Kidney epithelial cell (primary cell): ENCODE measurements around the gene TOR1AIP2. TPM values are rescaled to one million over a fixed set of nuclear protein-coding genes. Genes with fewer than 3 reads are reported as not detected.
"Not testable (repeated sequence)": the region's sequence is repeated elsewhere in the genome, so short reads cannot be mapped to it uniquely, and the experiment has no call there.

Experiments used
- DNase-seq: peaks from one replicate; pipeline ENCODE4 v3.0.0-alpha.2; 2010; ENCODE audit warnings: low read depth
- H3K27me3 ChIP-seq: 2 replicates; pipeline ENCODE4 v1.6.0; 2011; ENCODE audit warnings: low read length; ENCODE audit not compliant: control insufficient read depth, insufficient read depth
- H3K36me3 ChIP-seq: 2 replicates; pipeline ENCODE4 v1.5.1; 2011; ENCODE audit warnings: low read length; ENCODE audit not compliant: control insufficient read depth, insufficient read depth
- H3K4me3 ChIP-seq: 2 replicates; pipeline ENCODE4 v1.5.1; 2011; ENCODE audit warnings: low read depth, mild to moderate bottlenecking, control low read depth, low read length
- total RNA-seq: library from RNA; depleted of rRNA; stranded (reverse); fragments of >200 nt; gene quantifications from 2 replicates; pipeline ENCODE4 v1.2.3, GENCODE V29; 2015
- TF ChIP-seq, protein P1 (sequence below): IDR thresholded peaks from 2 replicates; pipeline ENCODE4 v1.5.1; 2011; ENCODE audit warnings: mild to moderate bottlenecking, moderate library complexity, low read length, control low read depth, inconsistent platforms; ENCODE audit not compliant: insufficient read depth, poor library complexity, severe bottlenecking

The TOR1AIP2 gene
- total RNA-seq, 1 donor from 2014 or later = 64.1 TPM

DNA sequence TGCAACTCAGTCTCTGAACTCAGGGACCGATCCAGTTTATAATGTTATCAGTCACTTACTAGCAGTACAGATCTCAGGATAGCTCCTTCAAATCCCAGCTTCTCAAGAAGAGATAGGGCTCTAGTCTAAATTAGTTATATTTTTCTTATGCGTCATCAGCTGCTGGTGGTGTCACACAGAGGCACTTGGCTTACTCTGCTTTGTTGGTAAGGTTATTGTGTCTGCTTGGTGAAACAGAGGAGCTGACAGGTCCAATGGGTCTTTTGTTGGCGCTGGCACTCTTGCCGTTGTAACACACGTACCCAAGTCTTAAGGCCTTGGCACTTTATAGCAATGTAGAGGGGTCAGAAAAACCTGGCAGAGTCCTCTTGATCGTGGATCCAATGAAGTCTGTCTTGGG is 12.2 kb downstream of the TOR1AIP2 start:
- Histone ChIP-seq H3K4me3 (no peak overlapping the region), H3K27me3 (no peaks in the 10 kb centered on the region), H3K36me3 (no peaks in the 10 kb centered on the region)
- DNase-seq = no peak
- TF ChIP-seq, protein P1, sequence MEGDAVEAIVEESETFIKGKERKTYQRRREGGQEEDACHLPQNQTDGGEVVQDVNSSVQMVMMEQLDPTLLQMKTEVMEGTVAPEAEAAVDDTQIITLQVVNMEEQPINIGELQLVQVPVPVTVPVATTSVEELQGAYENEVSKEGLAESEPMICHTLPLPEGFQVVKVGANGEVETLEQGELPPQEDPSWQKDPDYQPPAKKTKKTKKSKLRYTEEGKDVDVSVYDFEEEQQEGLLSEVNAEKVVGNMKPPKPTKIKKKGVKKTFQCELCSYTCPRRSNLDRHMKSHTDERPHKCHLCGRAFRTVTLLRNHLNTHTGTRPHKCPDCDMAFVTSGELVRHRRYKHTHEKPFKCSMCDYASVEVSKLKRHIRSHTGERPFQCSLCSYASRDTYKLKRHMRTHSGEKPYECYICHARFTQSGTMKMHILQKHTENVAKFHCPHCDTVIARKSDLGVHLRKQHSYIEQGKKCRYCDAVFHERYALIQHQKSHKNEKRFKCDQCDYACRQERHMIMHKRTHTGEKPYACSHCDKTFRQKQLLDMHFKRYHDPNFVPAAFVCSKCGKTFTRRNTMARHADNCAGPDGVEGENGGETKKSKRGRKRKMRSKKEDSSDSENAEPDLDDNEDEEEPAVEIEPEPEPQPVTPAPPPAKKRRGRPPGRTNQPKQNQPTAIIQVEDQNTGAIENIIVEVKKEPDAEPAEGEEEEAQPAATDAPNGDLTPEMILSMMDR = no peak

DNA sequence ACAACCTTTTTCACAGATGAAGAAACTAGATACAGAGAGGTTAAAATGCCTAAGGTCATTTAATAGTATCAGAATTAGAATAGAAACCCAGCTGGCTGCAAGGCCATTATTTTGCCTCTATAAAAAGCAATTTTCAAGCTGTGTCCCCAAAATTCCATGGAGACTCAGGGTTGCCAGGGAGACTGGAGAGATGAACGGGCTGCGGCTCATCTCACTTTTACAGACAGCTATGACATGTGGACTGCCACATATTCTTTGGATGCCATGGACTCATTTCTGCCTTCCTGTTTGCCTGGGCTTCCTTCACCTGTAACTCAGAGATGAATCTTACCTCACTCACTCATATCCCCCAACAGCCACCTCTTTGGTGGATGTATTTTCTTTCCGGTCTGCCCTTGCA is 17.0 kb downstream of the TOR1AIP2 start:
- TF ChIP-seq, protein P1 = no peak
- DNase-seq = no peak
- Histone ChIP-seq H3K27me3 (no peaks in the 10 kb centered on the region), H3K4me3 (no peak overlapping the region), H3K36me3 (no peaks in the 10 kb centered on the region)

DNA sequence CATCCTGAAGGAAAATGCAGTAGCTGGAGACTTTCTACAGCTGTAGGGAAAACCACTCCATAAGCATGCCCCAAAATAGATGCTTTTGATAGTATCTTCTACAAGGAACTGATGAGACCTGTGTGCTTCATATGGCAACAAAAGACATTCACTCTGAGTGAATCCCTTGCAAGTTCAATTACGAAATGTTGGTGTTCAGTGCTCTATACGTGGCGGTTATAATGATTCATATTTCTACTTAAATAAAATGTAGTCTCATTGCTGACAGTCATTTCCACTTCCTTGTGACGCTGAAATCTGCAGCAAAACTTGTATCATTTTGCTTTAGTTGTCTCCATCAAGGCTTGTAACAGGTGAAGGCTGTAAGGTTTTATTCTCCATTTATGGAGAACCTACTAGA is 20.6 kb downstream of the TOR1AIP2 start:
- Histone ChIP-seq H3K36me3 (no peaks in the 10 kb centered on the region), H3K4me3 (no peak overlapping the region), H3K27me3 (no peaks in the 10 kb centered on the region)
- TF ChIP-seq, protein P1 = no peak
- no peak for DNase-seq

DNA sequence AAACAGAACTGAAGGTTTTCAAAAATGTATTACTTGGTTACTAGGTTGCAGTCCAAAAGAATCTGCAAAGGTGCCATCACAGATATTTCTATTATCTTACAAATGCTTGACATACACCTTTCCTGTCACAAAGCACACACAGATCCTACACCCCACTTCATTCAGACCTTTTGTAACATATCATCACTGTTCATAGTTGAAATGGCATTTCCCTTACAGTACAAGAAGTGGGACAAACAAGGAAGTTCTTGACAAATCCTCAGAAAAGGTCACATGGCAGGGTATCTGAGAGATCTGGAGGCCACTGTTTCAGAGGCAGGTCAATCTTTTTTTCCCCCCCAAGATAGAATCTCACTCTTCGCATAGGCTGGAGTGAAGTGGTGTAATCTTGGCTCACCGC is 21.3 kb downstream of the TOR1AIP2 start:
- Histone ChIP-seq H3K36me3 (no peaks in the 10 kb centered on the region), H3K4me3 (no peak overlapping the region), H3K27me3 (no peaks in the 10 kb centered on the region)
- no peak for DNase-seq
- TF ChIP-seq, protein P1 = no peak

DNA sequence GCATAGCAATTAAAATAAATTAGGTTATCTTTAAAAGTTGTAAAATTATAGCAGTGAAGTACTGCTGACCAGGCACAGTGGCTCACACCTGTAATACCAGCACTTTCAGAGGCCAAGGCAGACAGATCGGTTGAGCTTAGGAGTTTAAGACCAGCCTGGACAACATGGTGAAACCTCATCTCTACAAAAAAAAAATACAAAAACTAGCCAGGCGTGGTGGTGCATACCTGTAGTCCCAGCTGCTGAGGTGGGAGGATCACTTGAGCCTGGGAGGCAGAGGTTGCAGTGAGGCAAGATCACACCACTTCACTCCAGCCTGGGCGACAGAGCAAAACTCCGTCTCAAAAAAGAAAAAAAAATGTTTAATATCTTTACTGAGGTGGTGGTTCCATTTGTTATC is 21.8 kb downstream of the TOR1AIP2 start:
- not testable (repeated sequence) for H3K36me3 ChIP-seq, H3K4me3 ChIP-seq, DNase-seq, H3K27me3 ChIP-seq

DNA sequence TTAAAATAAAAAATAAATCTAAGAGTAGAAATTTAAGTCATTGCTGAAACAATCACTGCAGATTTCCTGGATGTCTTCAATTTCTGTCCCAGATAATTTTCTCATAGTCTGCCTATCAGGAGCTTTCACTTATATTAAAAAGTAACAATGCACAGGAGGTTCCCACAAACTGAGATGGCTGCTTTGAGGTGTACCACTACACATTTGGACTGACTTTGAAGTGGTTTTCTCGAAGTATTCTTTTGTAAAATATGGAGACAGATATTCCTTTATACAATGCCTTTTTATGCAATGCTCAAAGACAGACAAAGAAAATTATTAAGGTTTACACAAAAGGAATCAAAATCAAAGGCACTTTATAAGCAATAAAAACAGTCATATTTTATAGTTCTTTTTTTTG is 24.5 kb downstream of the TOR1AIP2 start:
- Histone ChIP-seq H3K36me3 (peaks cover 4% of the 10 kb centered on the region), H3K27me3 (no peaks in the 10 kb centered on the region), H3K4me3 (no peak overlapping the region)
- no peak for DNase-seq
- TF ChIP-seq, protein P1 = no peak

DNA sequence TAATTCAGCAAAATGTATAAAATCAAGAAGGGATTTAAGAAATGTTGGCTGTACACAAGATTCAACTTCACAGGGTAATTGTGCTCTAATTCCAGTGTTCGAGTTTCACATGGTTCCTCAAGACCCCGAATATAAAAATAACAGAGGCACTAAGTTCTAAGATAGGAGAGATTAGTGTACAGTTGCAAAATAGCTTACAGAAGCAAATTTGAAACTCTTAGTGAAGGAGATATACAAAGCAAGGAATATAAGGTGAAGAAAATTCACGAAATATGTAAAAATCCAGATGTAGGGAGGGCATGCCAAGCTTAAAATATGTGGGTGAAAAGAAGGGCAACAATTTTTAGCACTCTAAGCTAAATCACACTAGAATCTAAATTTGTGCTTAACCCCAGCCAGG is 29.4 kb downstream of the TOR1AIP2 start:
- H3K36me3 ChIP-seq = peaks cover 5% of the 10 kb centered on the region
- TF ChIP-seq, protein P1 = no peak
- DNase-seq = no peak
- H3K4me3 ChIP-seq = no peak overlapping the region
- H3K27me3 ChIP-seq = no peaks in the 10 kb centered on the region
